Measurements from ENCODE around the gene TRPM3. TPM values are rescaled to one million over a fixed set of nuclear protein-coding genes. Genes with fewer than 3 reads are reported as not detected.

Gene TRPM3
- total RNA-seq, 1 experiment from 2014 or later = 0.26 TPM

DNA sequence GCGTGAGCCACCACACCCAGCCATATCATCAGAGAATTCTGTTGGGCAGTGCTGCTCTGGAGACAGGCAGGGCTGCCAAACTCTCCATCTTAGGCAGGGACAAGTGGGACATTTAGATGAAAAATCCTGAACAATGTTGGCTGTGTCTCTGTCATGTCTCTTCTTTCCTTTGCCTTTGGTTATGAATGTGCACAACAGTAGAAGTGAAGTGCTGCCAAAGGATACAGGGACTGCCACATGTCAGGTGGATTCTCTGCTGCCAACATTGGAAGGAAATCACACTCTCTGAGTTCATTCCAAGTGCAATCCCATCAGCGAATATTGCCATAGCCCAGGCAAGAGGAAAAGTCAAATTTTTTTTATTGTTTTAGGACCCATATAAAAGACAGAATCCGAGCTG is 348.8 kb downstream of the TRPM3 start:
- no TSS peak for BruUV-seq (replicated peaks)
- no peak for TF ChIP-seq EZH2 (IDR thresholded peaks at IDR 0.05; ENCODE audit: low read depth)
- TF ChIP-seq, protein P1, sequence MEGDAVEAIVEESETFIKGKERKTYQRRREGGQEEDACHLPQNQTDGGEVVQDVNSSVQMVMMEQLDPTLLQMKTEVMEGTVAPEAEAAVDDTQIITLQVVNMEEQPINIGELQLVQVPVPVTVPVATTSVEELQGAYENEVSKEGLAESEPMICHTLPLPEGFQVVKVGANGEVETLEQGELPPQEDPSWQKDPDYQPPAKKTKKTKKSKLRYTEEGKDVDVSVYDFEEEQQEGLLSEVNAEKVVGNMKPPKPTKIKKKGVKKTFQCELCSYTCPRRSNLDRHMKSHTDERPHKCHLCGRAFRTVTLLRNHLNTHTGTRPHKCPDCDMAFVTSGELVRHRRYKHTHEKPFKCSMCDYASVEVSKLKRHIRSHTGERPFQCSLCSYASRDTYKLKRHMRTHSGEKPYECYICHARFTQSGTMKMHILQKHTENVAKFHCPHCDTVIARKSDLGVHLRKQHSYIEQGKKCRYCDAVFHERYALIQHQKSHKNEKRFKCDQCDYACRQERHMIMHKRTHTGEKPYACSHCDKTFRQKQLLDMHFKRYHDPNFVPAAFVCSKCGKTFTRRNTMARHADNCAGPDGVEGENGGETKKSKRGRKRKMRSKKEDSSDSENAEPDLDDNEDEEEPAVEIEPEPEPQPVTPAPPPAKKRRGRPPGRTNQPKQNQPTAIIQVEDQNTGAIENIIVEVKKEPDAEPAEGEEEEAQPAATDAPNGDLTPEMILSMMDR (conservative IDR thresholded peaks at IDR 0.05) = no peak
- no peaks in the 10 kb centered on the region for H3K79me2 ChIP-seq (ENCODE audit: low read depth)
- H3K4me2 ChIP-seq = no peak overlapping the region
- no peaks in the 10 kb centered on the region for H3K9me3 ChIP-seq (ENCODE audit: insufficient read depth, low read depth)
- CTCF ChIA-PET = no interaction called here
- H2AFZ ChIP-seq = no peak overlapping the region
- no peak overlapping the region for H3K27ac ChIP-seq
- DNase-seq = no peak
- no peak overlapping the region for H3K4me3 ChIP-seq
- intact Hi-C loops (cut with micrococcal nuclease; ENCODE audit: unreplicated experiment) = no loop called here
- no peaks in the 10 kb centered on the region for H3F3A ChIP-seq (ENCODE audit: insufficient read depth, low read depth)
- POLR2A ChIA-PET (ENCODE audit: unreplicated experiment) = no interaction called here
- H3K27me3 ChIP-seq (ENCODE audit: insufficient read depth, low read depth) = no peaks in the 10 kb centered on the region
- H3K4me1 ChIP-seq (replicated peaks; ENCODE audit: insufficient read depth) = no peaks in the 10 kb centered on the region
- H4K20me1 ChIP-seq (ENCODE audit: insufficient read depth) = no peaks in the 10 kb centered on the region
- no peaks in the 10 kb centered on the region; the same call in 1 of the 2 replicates for H3K9me2 ChIP-seq (ENCODE audit: insufficient read depth)
- no peaks in the 10 kb centered on the region for H3K36me3 ChIP-seq (ENCODE audit: low read depth)

GRCh38 chr9:70765946-70766345 is 355.5 kb downstream of the TRPM3 start:
- H3K36me3 ChIP-seq (ENCODE audit: low read depth) = no peaks in the 10 kb centered on the region
- no peaks in the 10 kb centered on the region for H3K79me2 ChIP-seq (ENCODE audit: low read depth)
- no peaks in the 10 kb centered on the region for H3F3A ChIP-seq (ENCODE audit: insufficient read depth, low read depth)
- BruUV-seq (replicated peaks) = no TSS peak
- H3K27ac ChIP-seq = no peak overlapping the region
- no peak for TF ChIP-seq EZH2 (IDR thresholded peaks at IDR 0.05; ENCODE audit: low read depth)
- TF ChIP-seq, protein P1 (conservative IDR thresholded peaks at IDR 0.05) = no peak
- no peak overlapping the region for H3K4me2 ChIP-seq
- H3K4me3 ChIP-seq = no peak overlapping the region
- H3K4me1 ChIP-seq (replicated peaks; ENCODE audit: insufficient read depth) = no peaks in the 10 kb centered on the region
- H3K9me2 ChIP-seq (ENCODE audit: insufficient read depth) = no peaks in the 10 kb centered on the region
- H4K20me1 ChIP-seq (ENCODE audit: insufficient read depth) = no peaks in the 10 kb centered on the region
- POLR2A ChIA-PET (ENCODE audit: unreplicated experiment) = no interaction called here
- CTCF ChIA-PET = no interaction called here
- no peak for DNase-seq
- no peaks in the 10 kb centered on the region for H3K9me3 ChIP-seq (ENCODE audit: insufficient read depth, low read depth)
- no peaks in the 10 kb centered on the region for H3K27me3 ChIP-seq (ENCODE audit: insufficient read depth, low read depth)
- no peak overlapping the region for H2AFZ ChIP-seq
- intact Hi-C loops (cut with micrococcal nuclease; ENCODE audit: unreplicated experiment) = no loop called here

DNA sequence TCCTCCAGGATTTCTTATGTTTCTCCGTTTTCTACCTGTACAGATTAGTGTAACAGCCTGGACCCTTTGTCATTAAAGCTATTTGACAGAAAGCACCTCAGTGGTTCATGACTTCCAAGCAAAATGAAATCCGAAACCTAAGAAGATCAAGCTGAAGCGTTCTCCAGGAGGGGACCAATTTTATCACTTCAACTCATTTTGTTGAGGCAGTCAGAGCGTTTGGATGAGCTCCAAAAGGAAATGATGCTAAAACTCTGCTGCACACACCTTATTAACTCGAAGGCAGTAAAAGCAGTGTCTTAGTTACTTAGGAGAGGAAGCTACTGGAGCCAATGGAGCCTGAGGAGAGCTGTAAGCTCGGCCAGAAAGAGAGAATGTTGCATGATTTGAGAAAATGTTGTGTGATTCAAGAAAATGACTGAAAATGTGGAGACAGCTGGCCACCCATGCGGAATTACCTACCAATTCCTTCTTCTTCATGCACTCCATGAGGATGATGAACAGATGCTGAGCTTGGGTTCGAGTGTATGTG is 360.2 kb downstream of the TRPM3 start:
- Histone ChIP-seq H3K27ac (no peak overlapping the region), H4K20me1 (ENCODE audit: insufficient read depth) (no peaks in the 10 kb centered on the region), H2AFZ (no peak overlapping the region), H3K9me3 (ENCODE audit: insufficient read depth, low read depth) (no peaks in the 10 kb centered on the region), H3K4me2 (no peak overlapping the region), H3K9me2 (ENCODE audit: insufficient read depth) (no peaks in the 10 kb centered on the region), H3K27me3 (ENCODE audit: insufficient read depth, low read depth) (no peaks in the 10 kb centered on the region), H3F3A (ENCODE audit: insufficient read depth, low read depth) (no peaks in the 10 kb centered on the region), H3K79me2 (ENCODE audit: low read depth) (no peaks in the 10 kb centered on the region), H3K4me3 (no peak overlapping the region), H3K4me1 (replicated peaks; ENCODE audit: insufficient read depth) (no peaks in the 10 kb centered on the region), H3K36me3 (ENCODE audit: low read depth) (no peaks in the 10 kb centered on the region)
- CTCF ChIA-PET = no interaction called here
- no peak for DNase-seq
- POLR2A ChIA-PET (ENCODE audit: unreplicated experiment) = no interaction called here
- BruUV-seq (replicated peaks) = no TSS peak
- intact Hi-C loops (cut with micrococcal nuclease; ENCODE audit: unreplicated experiment) = no loop called here
- no peak for TF ChIP-seq EZH2 (IDR thresholded peaks at IDR 0.05; ENCODE audit: low read depth)
- TF ChIP-seq, protein P1 (conservative IDR thresholded peaks at IDR 0.05) = no peak
